B cell (primary cell): ENCODE data around the gene UTY. TPM values are rescaled to one million over a fixed set of nuclear protein-coding genes. Genes with fewer than 3 reads are reported as not detected.

ENCODE experiments used
- ATAC-seq: fragments of 200-7000 bp; cut with Tn5 transposase; one replicate; pipeline ENCODE4 v1.10.0; 2021; ENCODE audit warnings: low read depth, mild to moderate bottlenecking, moderate number of reproducible peaks, moderate library complexity
- CTCF ChIA-PET: fragments of 350-600 bp; sonication (Branson Sonifier 250); formaldehyde crosslinking; loops from one replicate; lab custom pipeline; 2021; ENCODE audit warnings: antibody characterized with exemption, inconsistent platforms; lab: Charles Lee
- POLR2A ChIA-PET: fragments of 350-600 bp; sonication (Branson Sonifier 250); formaldehyde crosslinking; loops from one replicate; lab custom pipeline; 2021; ENCODE audit warnings: antibody characterized with exemption; lab: Charles Lee
- DNase-seq: peaks from one replicate; pipeline ENCODE4 v3.0.0; 2013
- H2AFZ ChIP-seq: 2 replicates; pipeline ENCODE4 v1.6.1; 2012; ENCODE audit warnings: mild to moderate bottlenecking, low read depth, low read length; ENCODE audit not compliant: insufficient read depth, poor library complexity, severe bottlenecking
- H3K27ac ChIP-seq, 2 donors: 1 replicate in 1 of 2; 2 replicates in 1 of 2; pipeline ENCODE4 v1.5.1; 2012 to 2013; ENCODE audit warnings: low read length in 2 of 2, mild to moderate bottlenecking in 2 of 2, moderate library complexity in 1 of 2
- H3K27me3 ChIP-seq, 4 experiments: fragments of 200-600 bp in 1 of 4; sonication (generic) in 1 of 4; replicated peaks in 1 of 4; 1 replicate in 2 of 4; 2 replicates in 2 of 4; pipeline versions ENCODE4 v1.6.1 to v1.7.0; 2013 to 2016; ENCODE audit warnings: low read length in 3 of 4, mild to moderate bottlenecking in 2 of 4, mixed read lengths in 1 of 4, moderate library complexity in 1 of 4; ENCODE audit not compliant: insufficient read depth in 4 of 4, control insufficient read depth in 3 of 4; ENCODE audit errors: control extremely low read depth in 1 of 4
- H3K36me3 ChIP-seq, 2 experiments: replicated peaks in 1 of 2; 1 replicate in 1 of 2; 2 replicates in 1 of 2; pipeline versions ENCODE4 v1.6.1 to v1.7.1; 2013; ENCODE audit warnings: low read length in 1 of 2; ENCODE audit not compliant: insufficient read depth in 2 of 2, control insufficient read depth in 1 of 2; ENCODE audit errors: control extremely low read depth in 1 of 2, extremely low read depth in 1 of 2
- H3K4me1 ChIP-seq, 2 donors: fragments of 200-600 bp in 1 of 2; sonication (generic) in 1 of 2; 1 replicate in 1 of 2; 2 replicates in 1 of 2; pipeline versions ENCODE4 v1.5.1 to v1.6.1; 2013 to 2017; ENCODE audit warnings: low read length in 2 of 2; ENCODE audit not compliant: control insufficient read depth in 2 of 2, insufficient read depth in 2 of 2
- H3K4me2 ChIP-seq: replicated peaks from 2 replicates; pipeline ENCODE3; 2012; ENCODE audit warnings: mild to moderate bottlenecking, low read depth, low read length; ENCODE audit not compliant: poor library complexity, severe bottlenecking
- H3K4me3 ChIP-seq, 5 experiments: fragments of 200-600 bp in 1 of 5; sonication (generic) in 1 of 5; 1 replicate in 3 of 5; 2 replicates in 2 of 5; pipeline versions ENCODE4 v1.5.1 to v1.7.0; 2011 to 2016; ENCODE audit warnings: low read length in 4 of 5, mild to moderate bottlenecking in 4 of 5, low read depth in 2 of 5, control low read depth in 1 of 5, moderate library complexity in 1 of 5; ENCODE audit not compliant: insufficient read depth in 1 of 5; ENCODE audit errors: control extremely low read depth in 1 of 5, extremely low read depth in 1 of 5
- H3K79me2 ChIP-seq: fragments of 200-600 bp; sonication (generic); one replicate; pipeline ENCODE4 v1.6.0; 2016; ENCODE audit warnings: low read length; ENCODE audit not compliant: control insufficient read depth, insufficient read depth
- H3K9ac ChIP-seq: fragments of 200-600 bp; sonication (generic); 2 replicates; pipeline ENCODE4 v1.6.1; 2017; ENCODE audit warnings: mild to moderate bottlenecking, low read length, moderate library complexity
- H3K9me3 ChIP-seq, 3 donors: one replicate each; pipeline versions ENCODE4 v1.6.1 to v1.7.1; 2013; ENCODE audit warnings: low read length in 2 of 3; ENCODE audit not compliant: control insufficient read depth in 2 of 3, insufficient read depth in 1 of 3; ENCODE audit errors: control extremely low read depth in 1 of 3
- H4K20me1 ChIP-seq: 2 replicates; pipeline ENCODE4 v1.6.0; 2012; ENCODE audit warnings: mild to moderate bottlenecking, low read length; ENCODE audit not compliant: insufficient read depth, control insufficient read depth, poor library complexity, severe bottlenecking
- H3K27ac Mint-ChIP-seq: one replicate; pipeline ENCODE4 v1.8.0; 2021; ENCODE audit warnings: mixed read lengths
- H3K27me3 Mint-ChIP-seq: one replicate; pipeline ENCODE4 v1.8.0; 2021; ENCODE audit warnings: mixed read lengths
- H3K4me1 Mint-ChIP-seq: one replicate; pipeline ENCODE4 v1.8.0; 2021; ENCODE audit warnings: mixed read lengths
- H3K4me3 Mint-ChIP-seq: one replicate; pipeline ENCODE4 v1.8.0; 2021; ENCODE audit warnings: mixed read lengths
- H3K9me3 Mint-ChIP-seq: one replicate; pipeline ENCODE4 v1.8.0; 2022; ENCODE audit warnings: mixed read lengths; ENCODE audit not compliant: insufficient read depth
- CTCF ChIP-seq: fragments of 200-600 bp; IDR thresholded peaks from one replicate; pipeline ENCODE4 v1.8.0; 2022; ENCODE audit warnings: antibody characterized with exemption, mild to moderate bottlenecking
- EZH2 ChIP-seq: IDR thresholded peaks from 2 replicates; pipeline ENCODE4 v1.6.1; 2012; ENCODE audit warnings: borderline replicate concordance, low read depth, mild to moderate bottlenecking, moderate library complexity, low read length; ENCODE audit not compliant: insufficient read depth, poor library complexity, severe bottlenecking
- WGBS: methylation state at CpG from one replicate; pipeline ENCODE4 v1.1.5; 2013; ENCODE audit warnings: missing lambda C conversion rate; ENCODE audit not compliant: insufficient coverage; 5-methylcytosine and 5-hydroxymethylcytosine counted together
- intact Hi-C: fragments of 100-400 bp; cut with micrococcal nuclease; formaldehyde crosslinking; loops from one replicate; pipeline ENCODE4 v1.10.0; 2022
- polyA plus RNA-seq: library from polyadenylated mRNA; depleted of rRNA; stranded (reverse); fragments of >200 nt; gene quantifications from 2 replicates; pipeline ENCODE4 v1.2.3, GENCODE V29; 2012
- total RNA-seq, 2 donors: library from RNA; stranded (reverse); fragments of 120-200 nt in 1 of 2; gene quantifications; 1 replicate in 1 of 2; 2 replicates in 1 of 2; pipeline versions ENCODE4 v1.2.3 to v1.2.4, GENCODE V29; 2013 to 2022

Gene UTY
- total and polyA plus RNA-seq, 2 donors (not counting 1 experiment from before 2014, with no cell fraction given), result 112 TPM; not detected in 1

GRCh38 chrY:13478126-13478785 lies 1.6 kb downstream of the UTY start:
- H3K36me3 ChIP-seq, result peaks cover 0 to 18% of the 10 kb centered on the region in 2 experiments
- H3K9ac ChIP-seq, result no peak overlapping the region
- no peak for TF ChIP-seq EZH2
- TF ChIP-seq CTCF, result no peak
- Mint-ChIP-seq H3K9me3 (no peaks in the 10 kb centered on the region), H3K4me3 (peak overlapping the region; percentile 100), H3K4me1 (peaks cover 28% of the 10 kb centered on the region), H3K27me3 (no peaks in the 10 kb centered on the region), H3K27ac (peak overlapping the region; percentile 95)
- POLR2A ChIA-PET, result no interaction called here
- H3K27ac ChIP-seq, result peak overlapping the region in 1 of 2 donors; percentile 99
- 0% methylated on average over 3 of the region's 15 CpGs for whole genome bisulfite sequencing
- peak; percentile 79 for DNase-seq
- no peaks in the 10 kb centered on the region for H4K20me1 ChIP-seq
- H3K4me1 ChIP-seq, result peaks cover 0 to 12% of the 10 kb centered on the region in 2 donors
- no peak overlapping the region for H2AFZ ChIP-seq
- H3K79me2 ChIP-seq, result no peaks in the 10 kb centered on the region
- CTCF ChIA-PET, result interaction anchor here (0.9 kb wide), 1 partner anchor 135 kb away, joined by 3 read pairs; no protein-coding TSS in a partner anchor
- H3K4me3 ChIP-seq, result peak overlapping the region in 2 of 5 experiments; percentile 96 to 99
- H3K4me2 ChIP-seq, result no peak overlapping the region
- no peaks in the 10 kb centered on the region for H3K27me3 ChIP-seq
- ATAC-seq, result peak; percentile 50
- intact Hi-C loops, result loop anchor here (2.0 to 5.0 kb wide), 2 partner anchors 116 to 573 kb away; partner anchors contain the start of gene DDX3Y
- H3K9me3 ChIP-seq, result no peaks in the 10 kb centered on the region

GRCh38 chrY:13474997-13475396 lies 4.8 kb downstream of the UTY start:
- ATAC-seq, result no peak
- TF ChIP-seq CTCF, result no peak
- TF ChIP-seq EZH2, result no peak
- no peak for DNase-seq
- Histone ChIP-seq H3K27ac (no peak overlapping the region), H3K36me3 (peaks cover 0 to 30% of the 10 kb centered on the region in 2 experiments), H4K20me1 (no peaks in the 10 kb centered on the region), H2AFZ (no peak overlapping the region), H3K79me2 (no peaks in the 10 kb centered on the region), H3K4me3 (no peak overlapping the region), H3K9me3 (no peaks in the 10 kb centered on the region), H3K4me2 (no peak overlapping the region), H3K4me1 (peaks cover 0 to 8% of the 10 kb centered on the region in 2 donors), H3K27me3 (no peaks in the 10 kb centered on the region), H3K9ac (no peak overlapping the region)
- intact Hi-C loops, result loop anchor here (5.0 kb wide), 1 partner anchor 113 kb away; no protein-coding TSS in a partner anchor
- POLR2A ChIA-PET, result no interaction called here
- Mint-ChIP-seq H3K27ac (no peak overlapping the region), H3K4me3 (no peak overlapping the region), H3K9me3 (no peaks in the 10 kb centered on the region), H3K4me1 (peaks cover 38% of the 10 kb centered on the region), H3K27me3 (no peaks in the 10 kb centered on the region)
- CTCF ChIA-PET, result no interaction called here
- no CpG with 5 or more reads among the region's 2 CpGs for WGBS
